Gastroesophageal sphincter (tissue), 4 donors: ENCODE results near the gene LRRC31. TPM values are rescaled to one million over a fixed set of nuclear protein-coding genes. Genes with fewer than 3 reads are reported as not detected.

ENCODE experiments used
- ATAC-seq: fragments of 150-250 bp; one replicate; pipeline ENCODE4 v1.9.1; 2016; ENCODE audit warnings: mild to moderate bottlenecking, moderate library complexity
- H3K27ac ChIP-seq, 4 donors: fragments of 200-600 bp; sonication (generic) in 3 of 4; 1 replicate in 3 of 4; 2 replicates in 1 of 4; pipeline ENCODE4 v1.5.1; 2016 to 2019
- H3K27me3 ChIP-seq: fragments of 200-600 bp; sonication (generic); one replicate; pipeline ENCODE4 v1.5.1; 2019
- H3K36me3 ChIP-seq, 2 donors: fragments of 200-600 bp; sonication (generic); one replicate each; pipeline ENCODE4 v1.5.1; 2019; ENCODE audit warnings: control low read depth in 1 of 2
- H3K4me1 ChIP-seq, 3 donors: fragments of 200-600 bp; sonication (generic); 1 replicate in 2 of 3; 2 replicates in 1 of 3; pipeline ENCODE4 v1.5.1; 2016 to 2019; ENCODE audit warnings: control low read depth in 2 of 3
- H3K4me3 ChIP-seq, 2 donors: fragments of 200-600 bp; sonication (generic); one replicate each; pipeline ENCODE4 v1.5.1; 2019; ENCODE audit warnings: mild to moderate bottlenecking in 1 of 2, moderate library complexity in 1 of 2
- H3K9me3 ChIP-seq, 3 donors: fragments of 200-600 bp; sonication (generic); one replicate each; pipeline ENCODE4 v1.5.1; 2017 to 2019; ENCODE audit warnings: control low read depth in 2 of 3
- CTCF ChIP-seq, 4 experiments: fragments of 200-600 bp in 2 of 4; fragments of 450-650 bp in 2 of 4; sonication (generic) in 1 of 4; IDR thresholded peaks; one replicate each; pipeline ENCODE4 v1.5.1; 2017 to 2019; ENCODE audit warnings: antibody characterized with exemption in 4 of 4, mild to moderate bottlenecking in 2 of 4, moderate library complexity in 2 of 4
- EP300 ChIP-seq: sonication (generic); formaldehyde crosslinking; IDR thresholded peaks from one replicate; pipeline ENCODE4 v1.6.1; 2017; ENCODE audit warnings: antibody characterized with exemption, mild to moderate bottlenecking
- POLR2A ChIP-seq, 2 donors: fragments of 450-650 bp; IDR thresholded peaks; one replicate each; pipeline ENCODE4 v1.6.1; 2017; ENCODE audit warnings: antibody characterized with exemption in 2 of 2, mild to moderate bottlenecking in 2 of 2, moderate library complexity in 1 of 2
- POLR2AphosphoS5 ChIP-seq: sonication (generic); formaldehyde crosslinking; IDR thresholded peaks from one replicate; pipeline ENCODE4 v1.6.1; 2017; ENCODE audit warnings: antibody characterized with exemption
- WGBS, 2 donors: methylation state at CpG; one replicate each; pipeline ENCODE4 v1.1.5; 2018; ENCODE audit warnings: low coverage in 1 of 2; 5-methylcytosine and 5-hydroxymethylcytosine counted together
- total RNA-seq, 4 donors: library from RNA; depleted of rRNA; stranded (reverse); fragments of >200 nt; gene quantifications; one replicate each; pipeline ENCODE4 v1.1.0, GENCODE V29; 2016

The LRRC31 gene
- total RNA-seq, 4 donors from 2014 or later: 0.35 TPM; not detected in 3

DNA sequence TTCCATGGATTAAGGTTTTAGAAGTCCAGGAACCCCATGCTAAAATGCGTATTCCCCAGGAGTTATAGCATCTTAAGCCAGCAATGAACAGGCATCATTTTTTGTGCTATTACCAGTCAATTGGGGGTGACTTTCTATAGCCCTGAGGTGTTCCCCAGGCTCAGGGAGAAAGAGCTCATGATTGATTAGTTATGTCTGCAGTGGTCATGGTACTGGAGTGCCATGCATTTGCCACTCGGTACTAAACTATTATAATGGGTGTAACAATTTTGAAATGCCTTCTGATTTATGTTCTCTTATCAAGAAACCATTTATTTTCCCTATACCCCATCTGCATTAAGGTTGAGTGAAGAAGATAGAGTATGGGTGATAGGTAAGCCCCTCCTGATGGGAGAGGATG lies 11.9 kb downstream of the LRRC31 start:
- H3K36me3 ChIP-seq: no peaks in the 10 kb centered on the region
- ATAC-seq: no peak
- H3K4me1 ChIP-seq: no peaks in the 10 kb centered on the region
- no peak overlapping the region for H3K27ac ChIP-seq
- WGBS, 2 donors: 60 to 92% methylated on average over 1 to 2 of the region's 2 CpGs
- H3K9me3 ChIP-seq: no peaks in the 10 kb centered on the region
- TF ChIP-seq POLR2AphosphoS5: no peak
- TF ChIP-seq CTCF (IDR thresholded peaks at IDR 0.05): no peak
- TF ChIP-seq POLR2A (IDR thresholded peaks at IDR 0.05): no peak
- TF ChIP-seq EP300: no peak
- H3K27me3 ChIP-seq: peaks cover 23% of the 10 kb centered on the region
- no peak overlapping the region for H3K4me3 ChIP-seq

DNA sequence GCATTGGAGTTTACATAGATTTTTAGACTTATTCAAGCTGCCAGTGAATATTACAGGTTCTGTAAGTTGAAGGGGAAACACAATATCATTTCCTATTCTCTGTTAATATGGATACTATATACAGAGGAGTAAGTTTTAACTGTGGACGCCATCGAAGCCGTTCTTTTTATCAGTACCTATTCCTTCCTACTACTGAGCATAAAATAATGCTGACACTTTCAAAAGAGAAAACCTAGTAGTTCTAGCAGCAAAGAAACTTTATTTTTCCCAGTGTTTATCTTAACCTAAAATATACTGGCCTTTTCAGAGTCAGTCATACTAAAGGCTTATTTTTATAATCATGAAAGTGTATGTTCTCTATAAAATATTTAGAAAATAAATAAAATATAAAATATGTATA lies 14.2 kb downstream of the LRRC31 start:
- Histone ChIP-seq H3K27me3 (peaks cover 23% of the 10 kb centered on the region), H3K4me3 (no peak overlapping the region), H3K9me3 (no peaks in the 10 kb centered on the region), H3K4me1 (no peaks in the 10 kb centered on the region), H3K27ac (no peak overlapping the region), H3K36me3 (no peaks in the 10 kb centered on the region)
- WGBS, 2 donors: 74 to 87% methylated on average over 3 of the region's 3 CpGs
- no peak for ATAC-seq
- TF ChIP-seq CTCF (IDR thresholded peaks at IDR 0.05): no peak

DNA sequence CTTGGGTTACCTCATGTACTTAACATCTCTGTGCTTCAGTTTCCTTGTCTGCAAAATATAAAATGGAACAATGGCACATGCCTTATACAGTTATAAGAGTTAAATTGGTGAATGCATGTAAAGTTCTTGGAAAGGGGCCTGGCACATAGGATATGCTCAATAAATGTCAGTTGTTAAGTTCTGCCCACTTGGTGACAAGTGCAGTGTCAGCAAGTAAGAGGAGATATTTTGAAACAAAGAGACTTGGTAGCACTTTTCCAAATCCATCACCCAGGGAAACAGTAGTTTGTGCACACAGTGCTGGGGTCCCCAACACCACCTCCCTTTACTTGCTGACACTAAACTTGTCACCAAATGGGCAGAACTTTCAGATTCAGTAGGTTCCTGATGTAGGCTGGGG lies 19.1 kb downstream of the LRRC31 start:
- Histone ChIP-seq H3K4me3 (no peak overlapping the region), H3K36me3 (no peaks in the 10 kb centered on the region), H3K9me3 (no peaks in the 10 kb centered on the region), H3K4me1 (no peaks in the 10 kb centered on the region), H3K27ac (no peak overlapping the region), H3K27me3 (peaks cover 9% of the 10 kb centered on the region)
- no peak for ATAC-seq
- TF ChIP-seq POLR2AphosphoS5: no peak
- no peak for TF ChIP-seq EP300
- no peak for TF ChIP-seq POLR2A (IDR thresholded peaks at IDR 0.05)
- TF ChIP-seq CTCF (IDR thresholded peaks at IDR 0.05): no peak

- H3K27ac ChIP-seq: no peak overlapping the region
- peaks cover 3% of the 10 kb centered on the region for H3K27me3 ChIP-seq
- TF ChIP-seq POLR2AphosphoS5 (no peak), EP300 (no peak), CTCF (IDR thresholded peaks at IDR 0.05) (no peak), POLR2A (IDR thresholded peaks at IDR 0.05) (no peak)
- no peak for ATAC-seq
- no peaks in the 10 kb centered on the region for H3K9me3 ChIP-seq
- no peak overlapping the region for H3K4me3 ChIP-seq
- WGBS, 2 donors: 86 to 100% methylated on average over 1 of the region's 3 CpGs
- no peaks in the 10 kb centered on the region for H3K36me3 ChIP-seq
- no peaks in the 10 kb centered on the region for H3K4me1 ChIP-seq
Measured at GRCh38 chr3:169848741-169849140, 21.0 kb downstream of the LRRC31 start.

DNA sequence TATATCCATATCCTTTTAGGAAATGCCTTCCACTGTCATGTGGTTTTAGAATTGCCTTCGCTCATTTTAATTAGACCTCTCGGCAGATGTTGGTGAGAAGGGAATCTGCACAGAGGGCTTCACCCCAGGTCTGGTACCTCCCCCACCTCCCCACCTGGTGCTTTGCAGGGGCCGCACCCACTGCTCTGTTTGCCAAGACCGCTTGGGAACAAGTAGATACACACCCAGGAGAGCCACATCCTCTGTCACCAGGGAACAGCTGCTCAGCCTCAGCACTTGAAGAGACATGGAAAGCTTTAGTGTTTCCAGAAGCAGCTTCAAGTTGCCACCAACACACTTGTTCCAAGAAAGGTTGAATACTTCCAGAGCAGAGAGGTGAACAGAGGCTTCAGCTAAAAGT lies 21.8 kb downstream of the LRRC31 start:
- H3K4me1 ChIP-seq: no peaks in the 10 kb centered on the region
- peaks cover 1% of the 10 kb centered on the region for H3K27me3 ChIP-seq
- no peak for ATAC-seq
- no peaks in the 10 kb centered on the region for H3K9me3 ChIP-seq
- WGBS, 2 donors: 61 to 82% methylated on average over 3 to 4 of the region's 4 CpGs
- TF ChIP-seq POLR2AphosphoS5 (no peak), CTCF (IDR thresholded peaks at IDR 0.05) (no peak), EP300 (no peak), POLR2A (IDR thresholded peaks at IDR 0.05) (no peak)
- H3K27ac ChIP-seq: no peak overlapping the region
- H3K4me3 ChIP-seq: no peak overlapping the region
- no peaks in the 10 kb centered on the region for H3K36me3 ChIP-seq
